ENCODE results near the gene PEX14.

DNA sequence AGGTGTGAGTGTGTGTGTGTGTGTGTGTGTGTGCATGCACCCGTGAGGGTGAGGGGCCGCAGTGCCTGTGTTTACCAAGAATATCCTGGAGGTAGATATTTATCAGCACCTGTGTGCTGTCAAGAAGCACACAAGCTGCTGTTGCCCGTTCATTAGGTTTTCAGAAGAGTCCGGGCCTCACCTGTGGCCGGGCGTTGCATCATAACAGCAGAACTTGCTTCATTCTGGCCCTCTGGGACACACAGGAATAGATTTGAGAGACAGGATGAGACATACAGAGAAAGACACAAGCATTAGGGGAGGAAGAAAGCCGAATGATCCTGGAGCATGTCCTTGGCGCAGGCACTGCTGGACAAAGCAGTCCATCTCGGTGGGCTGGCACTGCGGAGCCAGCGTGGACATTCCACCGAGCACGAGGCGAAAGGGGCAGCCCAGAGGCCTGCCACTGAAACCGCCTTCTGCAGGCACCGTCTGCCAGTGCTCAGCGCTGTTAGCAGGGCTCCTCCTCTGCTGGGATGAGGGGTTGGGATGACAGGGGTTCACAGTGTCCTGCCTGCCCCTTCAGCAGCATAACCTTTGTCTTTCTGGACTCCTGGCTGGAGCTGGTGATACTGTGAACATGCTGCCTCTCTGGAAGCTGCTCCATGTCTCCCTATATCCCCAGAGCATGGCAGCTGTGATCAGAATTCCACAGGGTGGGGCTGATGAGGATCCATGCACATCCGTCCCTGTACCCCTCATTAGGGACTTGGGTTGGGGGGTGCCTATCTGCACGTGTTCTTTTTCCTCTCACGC is 81.1 kb downstream of the PEX14 start:
- TF ChIP-seq POLR2AphosphoS5 (IDR thresholded peaks at IDR 0.05; ENCODE audit: low read depth, low read length) (no peak), TCF7L2 (IDR thresholded peaks at IDR 0.05; ENCODE audit: low read depth, low read length) (no peak), SIN3A (IDR thresholded peaks at IDR 0.05; ENCODE audit: borderline replicate concordance, insufficient read depth, low read depth, low read length) (no peak)
- TF ChIP-seq, protein P1, sequence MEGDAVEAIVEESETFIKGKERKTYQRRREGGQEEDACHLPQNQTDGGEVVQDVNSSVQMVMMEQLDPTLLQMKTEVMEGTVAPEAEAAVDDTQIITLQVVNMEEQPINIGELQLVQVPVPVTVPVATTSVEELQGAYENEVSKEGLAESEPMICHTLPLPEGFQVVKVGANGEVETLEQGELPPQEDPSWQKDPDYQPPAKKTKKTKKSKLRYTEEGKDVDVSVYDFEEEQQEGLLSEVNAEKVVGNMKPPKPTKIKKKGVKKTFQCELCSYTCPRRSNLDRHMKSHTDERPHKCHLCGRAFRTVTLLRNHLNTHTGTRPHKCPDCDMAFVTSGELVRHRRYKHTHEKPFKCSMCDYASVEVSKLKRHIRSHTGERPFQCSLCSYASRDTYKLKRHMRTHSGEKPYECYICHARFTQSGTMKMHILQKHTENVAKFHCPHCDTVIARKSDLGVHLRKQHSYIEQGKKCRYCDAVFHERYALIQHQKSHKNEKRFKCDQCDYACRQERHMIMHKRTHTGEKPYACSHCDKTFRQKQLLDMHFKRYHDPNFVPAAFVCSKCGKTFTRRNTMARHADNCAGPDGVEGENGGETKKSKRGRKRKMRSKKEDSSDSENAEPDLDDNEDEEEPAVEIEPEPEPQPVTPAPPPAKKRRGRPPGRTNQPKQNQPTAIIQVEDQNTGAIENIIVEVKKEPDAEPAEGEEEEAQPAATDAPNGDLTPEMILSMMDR (IDR thresholded peaks at IDR 0.05) = no peak
- TF ChIP-seq, protein P2, sequence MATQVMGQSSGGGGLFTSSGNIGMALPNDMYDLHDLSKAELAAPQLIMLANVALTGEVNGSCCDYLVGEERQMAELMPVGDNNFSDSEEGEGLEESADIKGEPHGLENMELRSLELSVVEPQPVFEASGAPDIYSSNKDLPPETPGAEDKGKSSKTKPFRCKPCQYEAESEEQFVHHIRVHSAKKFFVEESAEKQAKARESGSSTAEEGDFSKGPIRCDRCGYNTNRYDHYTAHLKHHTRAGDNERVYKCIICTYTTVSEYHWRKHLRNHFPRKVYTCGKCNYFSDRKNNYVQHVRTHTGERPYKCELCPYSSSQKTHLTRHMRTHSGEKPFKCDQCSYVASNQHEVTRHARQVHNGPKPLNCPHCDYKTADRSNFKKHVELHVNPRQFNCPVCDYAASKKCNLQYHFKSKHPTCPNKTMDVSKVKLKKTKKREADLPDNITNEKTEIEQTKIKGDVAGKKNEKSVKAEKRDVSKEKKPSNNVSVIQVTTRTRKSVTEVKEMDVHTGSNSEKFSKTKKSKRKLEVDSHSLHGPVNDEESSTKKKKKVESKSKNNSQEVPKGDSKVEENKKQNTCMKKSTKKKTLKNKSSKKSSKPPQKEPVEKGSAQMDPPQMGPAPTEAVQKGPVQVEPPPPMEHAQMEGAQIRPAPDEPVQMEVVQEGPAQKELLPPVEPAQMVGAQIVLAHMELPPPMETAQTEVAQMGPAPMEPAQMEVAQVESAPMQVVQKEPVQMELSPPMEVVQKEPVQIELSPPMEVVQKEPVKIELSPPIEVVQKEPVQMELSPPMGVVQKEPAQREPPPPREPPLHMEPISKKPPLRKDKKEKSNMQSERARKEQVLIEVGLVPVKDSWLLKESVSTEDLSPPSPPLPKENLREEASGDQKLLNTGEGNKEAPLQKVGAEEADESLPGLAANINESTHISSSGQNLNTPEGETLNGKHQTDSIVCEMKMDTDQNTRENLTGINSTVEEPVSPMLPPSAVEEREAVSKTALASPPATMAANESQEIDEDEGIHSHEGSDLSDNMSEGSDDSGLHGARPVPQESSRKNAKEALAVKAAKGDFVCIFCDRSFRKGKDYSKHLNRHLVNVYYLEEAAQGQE (IDR thresholded peaks at IDR 0.05; ENCODE audit: insufficient read depth in 1 of 2, low read depth in 2 of 2, low read length in 1 of 2) = no peak

Measured in Panc1 (cell line).